Measurements from ENCODE around the gene ZNF628. TPM values are rescaled to one million over a fixed set of nuclear protein-coding genes. Genes with fewer than 3 reads are reported as not detected.
"Not testable (repeated sequence)": the region's sequence is repeated elsewhere in the genome, so short reads cannot be mapped to it uniquely, and the experiment has no call there.

ZNF628 gene
- total RNA-seq, 1 donor from 2014 or later: 16.8 TPM

DNA sequence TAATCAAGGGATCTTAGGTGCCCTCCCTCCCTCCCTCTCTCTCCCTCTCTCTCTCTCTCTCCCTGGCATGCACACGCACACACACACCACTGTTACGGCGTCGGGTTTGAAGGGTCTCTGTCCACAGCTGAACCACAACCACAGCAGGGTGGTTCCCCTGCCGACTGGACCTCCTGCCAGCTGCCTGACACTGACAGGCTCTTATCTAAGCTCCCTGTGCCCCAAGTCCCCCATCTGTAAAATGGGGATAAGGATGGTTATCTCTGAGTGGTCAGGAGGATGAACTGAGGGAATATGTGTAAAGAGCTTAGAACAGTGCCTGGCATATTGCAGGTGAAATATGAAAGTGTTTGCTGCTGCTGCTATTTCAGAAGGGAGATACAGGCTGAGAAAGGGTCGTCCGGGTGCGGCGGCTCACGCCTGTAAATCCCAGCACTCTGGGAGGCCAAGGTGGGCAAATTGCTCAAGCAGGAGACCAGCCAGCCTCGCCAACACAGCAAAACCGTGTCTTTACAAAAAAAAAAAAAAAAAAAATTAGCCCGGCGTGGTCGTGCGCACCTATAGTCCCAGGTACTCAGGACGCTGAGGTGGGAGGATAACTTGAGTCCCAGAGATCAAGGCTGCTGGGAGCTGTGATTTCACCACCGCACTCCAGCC lies 32.5 kb upstream of the ZNF628 start:
- Mint-ChIP-seq H3K4me1 (ENCODE audit: low read depth) (no peaks in the 10 kb centered on the region), H3K9me3 (ENCODE audit: low read depth) (no peaks in the 10 kb centered on the region), H3K27me3 (peaks cover 67% of the 10 kb centered on the region), H3K4me3 (ENCODE audit: low read depth) (no peak overlapping the region), H3K36me3 (ENCODE audit: insufficient read depth) (no peaks in the 10 kb centered on the region), H3K27ac (no peak overlapping the region)
- no peak for DNase-seq (ENCODE audit: low spot score, unreplicated experiment)
- no peak for TF ChIP-seq CTCF (IDR thresholded peaks at IDR 0.05; ENCODE audit: unreplicated experiment)

GRCh38 chr19:55444646-55445045 lies 31.8 kb upstream of the ZNF628 start:
- H3K9me3 Mint-ChIP-seq (ENCODE audit: low read depth): no peaks in the 10 kb centered on the region
- no peak for DNase-seq (ENCODE audit: low spot score, unreplicated experiment)

DNA sequence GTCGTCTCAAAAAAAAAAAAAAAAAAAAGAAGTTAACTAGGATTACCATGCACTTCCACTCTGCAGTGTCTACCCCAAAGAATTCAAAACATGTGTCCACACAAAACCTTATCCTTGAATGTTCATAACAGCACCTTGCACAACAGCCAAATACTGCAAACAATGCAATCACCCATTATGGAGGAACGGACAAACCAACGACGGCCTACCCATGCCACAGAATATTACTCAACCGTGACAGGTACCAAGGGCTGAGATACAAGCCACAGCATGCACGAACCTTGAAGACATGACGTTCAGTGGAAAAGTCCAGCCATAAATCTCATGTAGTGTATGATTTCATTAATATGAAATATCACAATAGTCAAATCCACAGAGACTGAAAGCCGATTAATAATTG lies 30.4 kb upstream of the ZNF628 start:
- DNase-seq (ENCODE audit: low spot score, unreplicated experiment): no peak
- Mint-ChIP-seq H3K4me1 (ENCODE audit: low read depth) (no peaks in the 10 kb centered on the region), H3K4me3 (ENCODE audit: low read depth) (no peak overlapping the region), H3K27me3 (peaks cover 56% of the 10 kb centered on the region), H3K9me3 (ENCODE audit: low read depth) (no peaks in the 10 kb centered on the region), H3K36me3 (ENCODE audit: insufficient read depth) (no peaks in the 10 kb centered on the region), H3K27ac (no peak overlapping the region)
- TF ChIP-seq CTCF (IDR thresholded peaks at IDR 0.05; ENCODE audit: unreplicated experiment): no peak

More at GRCh38 chr19:55444646-55445045, 31.8 kb upstream of the ZNF628 start:
- peaks cover 60% of the 10 kb centered on the region for H3K27me3 Mint-ChIP-seq
- H3K4me1 Mint-ChIP-seq (ENCODE audit: low read depth): no peaks in the 10 kb centered on the region
- TF ChIP-seq CTCF (IDR thresholded peaks at IDR 0.05; ENCODE audit: unreplicated experiment): no peak
- no peak overlapping the region for H3K4me3 Mint-ChIP-seq (ENCODE audit: low read depth)
- H3K27ac Mint-ChIP-seq: no peak overlapping the region
- H3K36me3 Mint-ChIP-seq (ENCODE audit: insufficient read depth): no peaks in the 10 kb centered on the region

DNA sequence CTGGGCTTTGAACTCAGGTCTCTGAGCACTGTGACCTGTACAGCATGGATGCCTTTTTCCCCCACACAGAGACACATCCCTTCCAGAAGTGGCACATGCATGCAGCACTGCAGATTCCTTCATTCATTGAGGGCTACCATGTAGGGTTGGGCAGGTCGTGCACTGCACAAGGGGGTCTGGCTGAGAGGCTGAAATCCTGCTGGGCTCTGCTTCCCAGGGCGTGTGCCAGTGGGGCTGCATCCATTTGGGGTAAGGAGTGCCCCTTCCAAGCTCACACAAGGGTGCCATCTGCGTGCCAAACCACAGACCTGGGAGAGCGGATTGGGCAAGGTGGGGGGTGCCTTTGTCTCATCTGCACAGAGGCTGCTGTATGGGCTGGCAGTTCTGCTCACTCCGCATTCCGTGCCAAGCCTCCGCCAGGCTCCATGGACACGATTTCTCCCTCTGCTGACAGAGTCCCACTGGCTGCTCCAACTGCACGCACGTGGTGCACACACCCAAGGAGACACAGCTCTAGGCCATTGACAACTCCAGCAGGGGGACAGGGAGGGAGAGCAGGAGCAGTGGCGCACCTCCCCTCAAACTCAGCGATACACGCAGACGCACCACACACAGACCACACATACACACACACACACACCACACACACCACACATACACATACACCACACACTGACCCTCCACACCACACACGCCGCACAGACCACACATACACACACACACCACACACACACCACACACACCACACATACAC lies 28.8 kb upstream of the ZNF628 start:
- H3K27ac Mint-ChIP-seq: no peak overlapping the region
- no peaks in the 10 kb centered on the region for H3K36me3 Mint-ChIP-seq (ENCODE audit: insufficient read depth)
- H3K9me3 Mint-ChIP-seq (ENCODE audit: low read depth): no peaks in the 10 kb centered on the region
- no peak overlapping the region for H3K4me3 Mint-ChIP-seq (ENCODE audit: low read depth)
- peaks cover 2% of the 10 kb centered on the region for H3K4me1 Mint-ChIP-seq (ENCODE audit: low read depth)
- DNase-seq (ENCODE audit: low spot score, unreplicated experiment): no peak
- TF ChIP-seq CTCF (IDR thresholded peaks at IDR 0.05; ENCODE audit: unreplicated experiment): no peak
- peaks cover 52% of the 10 kb centered on the region for H3K27me3 Mint-ChIP-seq

- not testable (repeated sequence) for H3K4me1 Mint-ChIP-seq (ENCODE audit: low read depth); H3K9me3 Mint-ChIP-seq (ENCODE audit: low read depth); DNase-seq (ENCODE audit: low spot score, unreplicated experiment); H3K4me3 Mint-ChIP-seq (ENCODE audit: low read depth); H3K27ac Mint-ChIP-seq; H3K36me3 Mint-ChIP-seq (ENCODE audit: insufficient read depth)
- H3K27me3 Mint-ChIP-seq: peaks cover 49% of the 10 kb centered on the region
These were observed 28.3 kb upstream of the ZNF628 start for GRCh38 chr19:55448175-55448490.

DNA sequence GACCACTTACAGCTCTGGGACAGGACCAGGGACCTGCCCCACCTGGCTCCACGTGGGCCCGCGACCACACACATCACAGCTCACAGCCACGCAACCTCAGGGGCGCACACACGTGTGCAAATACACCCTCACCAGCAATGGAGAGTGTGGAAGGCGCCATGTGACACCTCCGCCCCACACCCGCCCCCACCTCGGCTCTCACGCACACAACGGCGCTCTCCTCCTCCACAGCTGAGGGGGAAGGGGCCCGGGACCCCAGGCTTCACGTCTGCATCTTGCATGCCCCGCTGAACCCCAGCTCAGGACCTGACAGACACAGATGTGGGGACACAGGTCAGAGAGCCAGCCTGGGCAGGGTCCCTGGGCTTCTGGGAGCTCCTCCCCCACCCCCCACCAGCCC lies 26.9 kb upstream of the ZNF628 start:
- peaks cover 4% of the 10 kb centered on the region for H3K36me3 Mint-ChIP-seq (ENCODE audit: insufficient read depth)
- H3K4me1 Mint-ChIP-seq (ENCODE audit: low read depth): peaks cover 8% of the 10 kb centered on the region

More for the DNA sequence above, 26.9 kb upstream of the ZNF628 start:
- Mint-ChIP-seq H3K27ac (no peak overlapping the region), H3K27me3 (peaks cover 47% of the 10 kb centered on the region), H3K9me3 (ENCODE audit: low read depth) (no peaks in the 10 kb centered on the region), H3K4me3 (ENCODE audit: low read depth) (no peak overlapping the region)
- no peak for DNase-seq (ENCODE audit: low spot score, unreplicated experiment)
- no peak for TF ChIP-seq CTCF (IDR thresholded peaks at IDR 0.05; ENCODE audit: unreplicated experiment)

Data from progenitor cell of endocrine pancreas (in vitro differentiated cells).